ENCODE results near the gene ZBTB7C. TPM values are rescaled to one million over a fixed set of nuclear protein-coding genes. Genes with fewer than 3 reads are reported as not detected.

The ZBTB7C gene
- total RNA-seq, 3 donors from 2014 or later (not counting 1 experiment from before 2014, with no cell fraction given) = 0.07 TPM; not detected in 2

- Histone ChIP-seq H3K27ac (ENCODE audit: low read length) (no peak overlapping the region), H3K27me3 (ENCODE audit: control insufficient read depth, insufficient read depth, low read length) (no peaks in the 10 kb centered on the region), H3K36me3 (ENCODE audit: control insufficient read depth, insufficient read depth, low read length) (no peaks in the 10 kb centered on the region), H3K4me1 (ENCODE audit: control insufficient read depth, insufficient read depth, low read length) (no peaks in the 10 kb centered on the region), H3K4me3 (ENCODE audit: low read length) (no peak overlapping the region), H3K9me3 (ENCODE audit: control insufficient read depth, insufficient read depth, low read length) (no peaks in the 10 kb centered on the region)
- DNase-seq (no peak), ATAC-seq (no peak)
- no peak overlapping the region for H3K27ac Mint-ChIP-seq
- no peaks in the 10 kb centered on the region for H3K9me3 Mint-ChIP-seq
- peaks cover 52 to 77% of the 10 kb centered on the region in 2 donors for H3K27me3 Mint-ChIP-seq (ENCODE audit: low read depth in 2 of 2)
- intact Hi-C loops (cut with micrococcal nuclease) = no loop called here
- H3K36me3 Mint-ChIP-seq = no peaks in the 10 kb centered on the region
- WGBS (ENCODE audit: insufficient coverage) = 63% methylated on average over 9 of the region's 9 CpGs
- H3K4me3 Mint-ChIP-seq = no peak overlapping the region
- no peak for TF ChIP-seq CTCF (IDR thresholded peaks at IDR 0.05)
- no peaks in the 10 kb centered on the region for H3K4me1 Mint-ChIP-seq
These were observed 9.5 kb upstream of the ZBTB7C start for GRCh38 chr18:48418539-48419276.

DNA sequence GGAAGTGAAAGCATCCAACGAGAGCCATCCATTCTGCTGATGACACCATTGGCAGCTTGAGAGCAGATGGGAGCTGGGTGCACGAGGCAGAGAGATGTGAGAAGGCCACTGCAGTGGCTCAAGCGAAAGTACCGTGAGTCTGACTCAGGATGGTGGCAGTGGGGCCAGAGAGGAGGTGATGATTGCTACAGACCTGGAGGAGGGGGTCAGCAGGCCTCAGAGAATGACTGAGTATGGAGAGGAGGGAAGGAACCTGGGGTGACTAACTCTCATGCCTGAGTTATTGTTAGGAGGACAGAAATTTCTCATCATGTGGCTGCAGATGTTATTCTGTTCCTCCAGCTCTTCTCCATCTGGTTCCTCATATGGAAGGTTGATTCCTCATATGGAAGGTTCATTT lies 8.8 kb upstream of the ZBTB7C start:
- H3K4me1 Mint-ChIP-seq = no peaks in the 10 kb centered on the region
- no peak for TF ChIP-seq CTCF (IDR thresholded peaks at IDR 0.05)
- H3K27ac Mint-ChIP-seq = no peak overlapping the region
- H3K9me3 Mint-ChIP-seq = no peaks in the 10 kb centered on the region
- DNase-seq = no peak
- no peaks in the 10 kb centered on the region for H3K36me3 ChIP-seq (ENCODE audit: control insufficient read depth, insufficient read depth, low read length)
- no peak overlapping the region for H3K4me3 Mint-ChIP-seq
- H3K4me3 ChIP-seq (ENCODE audit: low read length) = no peak overlapping the region
- peaks cover 53 to 78% of the 10 kb centered on the region in 2 donors for H3K27me3 Mint-ChIP-seq (ENCODE audit: low read depth in 2 of 2)
- no peak for ATAC-seq
- H3K9me3 ChIP-seq (ENCODE audit: control insufficient read depth, insufficient read depth, low read length) = no peaks in the 10 kb centered on the region
- intact Hi-C loops (cut with micrococcal nuclease) = no loop called here
- no peaks in the 10 kb centered on the region for H3K36me3 Mint-ChIP-seq
- H3K27me3 ChIP-seq (ENCODE audit: control insufficient read depth, insufficient read depth, low read length) = peaks cover 4% of the 10 kb centered on the region
- H3K27ac ChIP-seq (ENCODE audit: low read length) = no peak overlapping the region
- no peaks in the 10 kb centered on the region for H3K4me1 ChIP-seq (ENCODE audit: control insufficient read depth, insufficient read depth, low read length)
- WGBS (ENCODE audit: insufficient coverage) = 83% methylated on average over 4 of the region's 4 CpGs

DNA sequence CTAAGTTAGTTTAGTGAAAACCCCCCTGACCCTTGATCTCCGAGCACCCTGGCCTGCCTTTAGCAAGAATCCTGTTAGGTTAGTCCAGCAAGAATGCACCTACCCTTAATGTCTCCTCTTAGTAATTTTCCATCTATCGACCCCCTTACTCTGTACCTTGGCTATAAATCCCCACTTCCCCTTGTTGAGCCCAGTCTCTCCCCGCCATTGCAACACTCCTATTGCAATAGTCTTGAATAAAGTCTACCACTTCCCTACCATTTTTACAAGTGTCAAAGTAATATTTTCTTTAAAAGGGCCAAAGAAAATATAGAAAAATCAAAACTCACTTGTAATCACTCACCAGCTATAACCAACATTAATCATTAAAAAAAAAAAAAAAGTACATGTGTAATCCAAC lies 4.2 kb upstream of the ZBTB7C start:
- Mint-ChIP-seq H3K4me1 (peaks cover 0 to 4% of the 10 kb centered on the region in 2 donors), H3K27ac (no peak overlapping the region), H3K9me3 (no peaks in the 10 kb centered on the region), H3K27me3 (ENCODE audit: low read depth in 2 of 2) (peaks cover 64 to 75% of the 10 kb centered on the region in 2 donors), H3K4me3 (no peak overlapping the region), H3K36me3 (no peaks in the 10 kb centered on the region)
- Histone ChIP-seq H3K4me3 (ENCODE audit: low read length) (no peak overlapping the region), H3K27ac (ENCODE audit: low read length) (no peak overlapping the region), H3K36me3 (ENCODE audit: control insufficient read depth, insufficient read depth, low read length) (no peaks in the 10 kb centered on the region), H3K4me1 (ENCODE audit: control insufficient read depth, insufficient read depth, low read length) (peaks cover 11% of the 10 kb centered on the region), H3K9me3 (ENCODE audit: control insufficient read depth, insufficient read depth, low read length) (no peaks in the 10 kb centered on the region), H3K27me3 (ENCODE audit: control insufficient read depth, insufficient read depth, low read length) (peaks cover 17% of the 10 kb centered on the region)
- no peak for TF ChIP-seq CTCF (IDR thresholded peaks at IDR 0.05)
- intact Hi-C loops (cut with micrococcal nuclease) = no loop called here
- 84% methylated on average over 3 of the region's 3 CpGs for WGBS (ENCODE audit: insufficient coverage)
- DNase-seq = no peak
- no peak for ATAC-seq
